ENCODE measurements around the gene MRPL27.

DNA sequence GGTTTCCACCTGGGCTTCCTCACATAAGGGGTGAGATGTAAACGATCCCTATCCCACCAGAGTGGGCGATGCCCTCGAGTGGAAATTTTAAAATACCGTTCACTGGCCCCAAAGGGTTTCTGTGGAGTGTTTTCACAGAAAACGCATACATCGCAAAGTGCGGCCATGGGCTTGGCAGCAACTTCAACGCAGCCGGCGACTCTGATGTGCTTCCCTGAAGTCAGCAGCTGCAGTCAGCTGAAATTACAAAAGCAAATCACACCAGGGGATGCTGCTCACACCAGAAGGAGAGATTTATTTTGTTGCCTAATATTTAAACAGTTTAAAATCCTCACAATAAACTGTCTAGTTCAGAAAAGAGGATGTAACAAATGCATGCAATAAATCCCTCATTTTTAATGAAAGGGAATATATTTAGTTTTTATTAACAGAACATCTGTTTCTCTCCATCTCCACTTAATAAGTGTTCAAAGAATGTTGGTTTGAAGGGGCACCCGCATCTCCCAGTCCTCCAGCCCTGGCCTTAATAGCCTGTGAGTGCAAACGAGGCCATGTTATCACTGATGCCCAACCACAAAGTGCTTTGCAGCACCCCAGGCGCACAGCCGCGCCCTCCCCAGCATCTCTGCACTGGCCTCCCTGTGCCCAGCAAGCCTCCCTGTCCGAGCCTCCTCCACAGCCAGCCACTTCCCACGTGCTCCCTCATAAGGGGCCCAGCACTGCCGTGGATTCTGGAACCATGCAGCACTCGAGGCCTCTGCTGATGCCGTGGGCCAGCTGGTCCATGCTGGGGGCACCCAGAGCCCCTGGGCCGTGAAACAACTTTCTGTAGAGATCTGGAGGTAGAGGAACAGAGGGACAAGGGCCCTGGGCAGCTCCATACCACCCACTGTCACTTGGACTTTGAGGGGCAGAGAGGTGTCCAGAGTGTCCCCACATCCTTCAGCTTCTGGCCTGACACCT, 44.3 kb downstream of the MRPL27 start:
- TF ChIP-seq, protein P1, sequence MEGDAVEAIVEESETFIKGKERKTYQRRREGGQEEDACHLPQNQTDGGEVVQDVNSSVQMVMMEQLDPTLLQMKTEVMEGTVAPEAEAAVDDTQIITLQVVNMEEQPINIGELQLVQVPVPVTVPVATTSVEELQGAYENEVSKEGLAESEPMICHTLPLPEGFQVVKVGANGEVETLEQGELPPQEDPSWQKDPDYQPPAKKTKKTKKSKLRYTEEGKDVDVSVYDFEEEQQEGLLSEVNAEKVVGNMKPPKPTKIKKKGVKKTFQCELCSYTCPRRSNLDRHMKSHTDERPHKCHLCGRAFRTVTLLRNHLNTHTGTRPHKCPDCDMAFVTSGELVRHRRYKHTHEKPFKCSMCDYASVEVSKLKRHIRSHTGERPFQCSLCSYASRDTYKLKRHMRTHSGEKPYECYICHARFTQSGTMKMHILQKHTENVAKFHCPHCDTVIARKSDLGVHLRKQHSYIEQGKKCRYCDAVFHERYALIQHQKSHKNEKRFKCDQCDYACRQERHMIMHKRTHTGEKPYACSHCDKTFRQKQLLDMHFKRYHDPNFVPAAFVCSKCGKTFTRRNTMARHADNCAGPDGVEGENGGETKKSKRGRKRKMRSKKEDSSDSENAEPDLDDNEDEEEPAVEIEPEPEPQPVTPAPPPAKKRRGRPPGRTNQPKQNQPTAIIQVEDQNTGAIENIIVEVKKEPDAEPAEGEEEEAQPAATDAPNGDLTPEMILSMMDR (conservative IDR thresholded peaks at IDR 0.05; ENCODE audit: low read length), result no peak
- no peak for TF ChIP-seq EZH2phosphoT487 (IDR thresholded peaks at IDR 0.05; ENCODE audit: borderline replicate concordance)
